Memory B cell (primary cell): ENCODE data around the gene ARHGAP25.

Experiments
- ATAC-seq: fragments of 150-1000 bp; cut with Tn5 transposase; 2 replicates; pipeline ENCODE4 v1.10.0; 2021; ENCODE audit warnings: low read depth, mild to moderate bottlenecking, moderate library complexity
- DNase-seq, 2 donors: peaks; one replicate each; pipeline ENCODE4 v3.0.0; 2022; ENCODE audit warnings: low spot score in 2 of 2
- H3K27ac Mint-ChIP-seq: one replicate; pipeline ENCODE4 v1.8.0; 2022; ENCODE audit warnings: mild to moderate bottlenecking, moderate library complexity, mixed read lengths
- H3K27me3 Mint-ChIP-seq: one replicate; pipeline ENCODE4 v1.8.0; 2022; ENCODE audit warnings: mixed read lengths
- H3K36me3 Mint-ChIP-seq: one replicate; pipeline ENCODE4 v1.8.0; 2022; ENCODE audit warnings: mild to moderate bottlenecking, mixed read lengths
- H3K4me1 Mint-ChIP-seq: one replicate; pipeline ENCODE4 v1.8.0; 2022; ENCODE audit warnings: mixed read lengths
- H3K4me3 Mint-ChIP-seq: one replicate; pipeline ENCODE4 v1.8.0; 2022; ENCODE audit warnings: mild to moderate bottlenecking, moderate library complexity, mixed read lengths
- H3K9me3 Mint-ChIP-seq: one replicate; pipeline ENCODE4 v1.8.0; 2022; ENCODE audit warnings: mixed read lengths

ARHGAP25 gene

GRCh38 chr2:68742626-68743415, 8.2 kb downstream of the ARHGAP25 start:
- Mint-ChIP-seq H3K9me3 (no peaks in the 10 kb centered on the region), H3K4me1 (peaks cover 72% of the 10 kb centered on the region), H3K36me3 (peaks cover 24% of the 10 kb centered on the region), H3K4me3 (peak overlapping the region; percentile 89), H3K27me3 (no peaks in the 10 kb centered on the region), H3K27ac (peak overlapping the region; percentile 87)
- ATAC-seq (peak; percentile 73), DNase-seq (peak in 1 of 2 donors; percentile 12)

- ATAC-seq = no peak
- no peaks in the 10 kb centered on the region for H3K9me3 Mint-ChIP-seq
- H3K36me3 Mint-ChIP-seq = peaks cover 28% of the 10 kb centered on the region
- no peaks in the 10 kb centered on the region for H3K27me3 Mint-ChIP-seq
- no peak for DNase-seq
- H3K27ac Mint-ChIP-seq = peak overlapping the region; percentile 87
- no peak overlapping the region for H3K4me3 Mint-ChIP-seq
- H3K4me1 Mint-ChIP-seq = peaks cover 72% of the 10 kb centered on the region
Observed at GRCh38 chr2:68743531-68743930, 8.9 kb downstream of the ARHGAP25 start.

GRCh38 chr2:68744366-68744912, 9.8 kb downstream of the ARHGAP25 start:
- Mint-ChIP-seq H3K9me3 (no peaks in the 10 kb centered on the region), H3K36me3 (peaks cover 30% of the 10 kb centered on the region), H3K27me3 (no peaks in the 10 kb centered on the region)

GRCh38 chr2:68745006-68745405, 10.4 kb downstream of the ARHGAP25 start:
- Mint-ChIP-seq H3K36me3 (peaks cover 29% of the 10 kb centered on the region), H3K27ac (peak overlapping the region; percentile 87), H3K9me3 (no peaks in the 10 kb centered on the region), H3K4me1 (peaks cover 73% of the 10 kb centered on the region), H3K27me3 (no peaks in the 10 kb centered on the region), H3K4me3 (peak overlapping the region; percentile 12)
- ATAC-seq = no peak
- DNase-seq = peak in 1 of 2 donors; percentile 9

More at GRCh38 chr2:68744366-68744912, 9.8 kb downstream of the ARHGAP25 start:
- no peak for DNase-seq
- H3K4me3 Mint-ChIP-seq = peak overlapping the region; percentile 37
- peak overlapping the region; percentile 87 for H3K27ac Mint-ChIP-seq
- peaks cover 77% of the 10 kb centered on the region for H3K4me1 Mint-ChIP-seq
- no peak for ATAC-seq

- ATAC-seq = no peak
- peaks cover 66% of the 10 kb centered on the region for H3K4me1 Mint-ChIP-seq
- peak overlapping the region; percentile 72 for H3K27ac Mint-ChIP-seq
- peaks cover 29% of the 10 kb centered on the region for H3K36me3 Mint-ChIP-seq
- H3K4me3 Mint-ChIP-seq = no peak overlapping the region
- DNase-seq = no peak
- no peaks in the 10 kb centered on the region for H3K9me3 Mint-ChIP-seq
- no peaks in the 10 kb centered on the region for H3K27me3 Mint-ChIP-seq
Observed at GRCh38 chr2:68746408-68746807, 11.8 kb downstream of the ARHGAP25 start.

- Mint-ChIP-seq H3K27ac (peak overlapping the region; percentile 76), H3K4me3 (no peak overlapping the region), H3K4me1 (peaks cover 68% of the 10 kb centered on the region), H3K27me3 (no peaks in the 10 kb centered on the region), H3K9me3 (no peaks in the 10 kb centered on the region), H3K36me3 (peaks cover 29% of the 10 kb centered on the region)
- ATAC-seq = no peak
- peak in 1 of 2 donors; percentile 6 for DNase-seq
Observed at GRCh38 chr2:68747413-68747812, 12.8 kb downstream of the ARHGAP25 start.

- peak overlapping the region; percentile 76 for H3K27ac Mint-ChIP-seq
- H3K4me3 Mint-ChIP-seq = peak overlapping the region; percentile 17
- ATAC-seq (no peak), DNase-seq (no peak)
- H3K27me3 Mint-ChIP-seq = no peaks in the 10 kb centered on the region
- no peaks in the 10 kb centered on the region for H3K9me3 Mint-ChIP-seq
- H3K36me3 Mint-ChIP-seq = peaks cover 29% of the 10 kb centered on the region
- H3K4me1 Mint-ChIP-seq = peaks cover 65% of the 10 kb centered on the region
Observed at GRCh38 chr2:68747900-68748299, 13.3 kb downstream of the ARHGAP25 start.

GRCh38 chr2:68748568-68748967, 14.0 kb downstream of the ARHGAP25 start:
- Mint-ChIP-seq H3K36me3 (peaks cover 31% of the 10 kb centered on the region), H3K4me1 (peaks cover 65% of the 10 kb centered on the region), H3K4me3 (no peak overlapping the region), H3K27ac (peak overlapping the region; percentile 76), H3K9me3 (no peaks in the 10 kb centered on the region), H3K27me3 (no peaks in the 10 kb centered on the region)
- DNase-seq (no peak), ATAC-seq (no peak)

GRCh38 chr2:68749345-68749744, 14.7 kb downstream of the ARHGAP25 start:
- H3K4me3 Mint-ChIP-seq = no peak overlapping the region
- peaks cover 64% of the 10 kb centered on the region for H3K4me1 Mint-ChIP-seq
- no peak for ATAC-seq
- no peaks in the 10 kb centered on the region for H3K27me3 Mint-ChIP-seq
- DNase-seq = no peak
- peaks cover 2% of the 10 kb centered on the region for H3K9me3 Mint-ChIP-seq
- H3K36me3 Mint-ChIP-seq = peaks cover 34% of the 10 kb centered on the region
- H3K27ac Mint-ChIP-seq = peak overlapping the region; percentile 76

GRCh38 chr2:68750592-68751396, 16.2 kb downstream of the ARHGAP25 start:
- peaks cover 2% of the 10 kb centered on the region for H3K9me3 Mint-ChIP-seq
- peaks cover 31% of the 10 kb centered on the region for H3K36me3 Mint-ChIP-seq
- H3K4me1 Mint-ChIP-seq = peaks cover 59% of the 10 kb centered on the region
- peak overlapping the region; percentile 94 for H3K27ac Mint-ChIP-seq
- H3K4me3 Mint-ChIP-seq = no peak overlapping the region
- no peak for ATAC-seq
- DNase-seq = no peak
- H3K27me3 Mint-ChIP-seq = no peaks in the 10 kb centered on the region

- Mint-ChIP-seq H3K36me3 (peaks cover 31% of the 10 kb centered on the region), H3K4me3 (peak overlapping the region; percentile 50), H3K4me1 (peaks cover 54% of the 10 kb centered on the region), H3K27ac (peak overlapping the region; percentile 94), H3K9me3 (peaks cover 4% of the 10 kb centered on the region), H3K27me3 (no peaks in the 10 kb centered on the region)
- ATAC-seq (peak; percentile 97), DNase-seq (peak; percentile 91 to 94)
Observed at GRCh38 chr2:68751397-68752339, 17.1 kb downstream of the ARHGAP25 start.

- peak; percentile 57 for ATAC-seq
- peaks cover 8% of the 10 kb centered on the region for H3K9me3 Mint-ChIP-seq
Observed at GRCh38 chr2:68753318-68753717, 18.7 kb downstream of the ARHGAP25 start.

GRCh38 chr2:68755071-68755470, 20.5 kb downstream of the ARHGAP25 start:
- no peak for ATAC-seq
- Mint-ChIP-seq H3K4me1 (peaks cover 46% of the 10 kb centered on the region), H3K36me3 (peaks cover 30% of the 10 kb centered on the region), H3K9me3 (peaks cover 8% of the 10 kb centered on the region), H3K27me3 (no peaks in the 10 kb centered on the region), H3K27ac (peak overlapping the region; percentile 53), H3K4me3 (peak overlapping the region; percentile 28)
- DNase-seq = no peak

More at GRCh38 chr2:68753318-68753717, 18.7 kb downstream of the ARHGAP25 start:
- H3K27ac Mint-ChIP-seq = peak overlapping the region; percentile 94
- peaks cover 32% of the 10 kb centered on the region for H3K36me3 Mint-ChIP-seq
- peaks cover 45% of the 10 kb centered on the region for H3K4me1 Mint-ChIP-seq
- peak in 1 of 2 donors; percentile 2 for DNase-seq
- peak overlapping the region; percentile 18 for H3K4me3 Mint-ChIP-seq
- no peaks in the 10 kb centered on the region for H3K27me3 Mint-ChIP-seq
